ENCODE data around the gene MCAM.

Gene MCAM, protein sequence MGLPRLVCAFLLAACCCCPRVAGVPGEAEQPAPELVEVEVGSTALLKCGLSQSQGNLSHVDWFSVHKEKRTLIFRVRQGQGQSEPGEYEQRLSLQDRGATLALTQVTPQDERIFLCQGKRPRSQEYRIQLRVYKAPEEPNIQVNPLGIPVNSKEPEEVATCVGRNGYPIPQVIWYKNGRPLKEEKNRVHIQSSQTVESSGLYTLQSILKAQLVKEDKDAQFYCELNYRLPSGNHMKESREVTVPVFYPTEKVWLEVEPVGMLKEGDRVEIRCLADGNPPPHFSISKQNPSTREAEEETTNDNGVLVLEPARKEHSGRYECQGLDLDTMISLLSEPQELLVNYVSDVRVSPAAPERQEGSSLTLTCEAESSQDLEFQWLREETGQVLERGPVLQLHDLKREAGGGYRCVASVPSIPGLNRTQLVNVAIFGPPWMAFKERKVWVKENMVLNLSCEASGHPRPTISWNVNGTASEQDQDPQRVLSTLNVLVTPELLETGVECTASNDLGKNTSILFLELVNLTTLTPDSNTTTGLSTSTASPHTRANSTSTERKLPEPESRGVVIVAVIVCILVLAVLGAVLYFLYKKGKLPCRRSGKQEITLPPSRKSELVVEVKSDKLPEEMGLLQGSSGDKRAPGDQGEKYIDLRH

DNA sequence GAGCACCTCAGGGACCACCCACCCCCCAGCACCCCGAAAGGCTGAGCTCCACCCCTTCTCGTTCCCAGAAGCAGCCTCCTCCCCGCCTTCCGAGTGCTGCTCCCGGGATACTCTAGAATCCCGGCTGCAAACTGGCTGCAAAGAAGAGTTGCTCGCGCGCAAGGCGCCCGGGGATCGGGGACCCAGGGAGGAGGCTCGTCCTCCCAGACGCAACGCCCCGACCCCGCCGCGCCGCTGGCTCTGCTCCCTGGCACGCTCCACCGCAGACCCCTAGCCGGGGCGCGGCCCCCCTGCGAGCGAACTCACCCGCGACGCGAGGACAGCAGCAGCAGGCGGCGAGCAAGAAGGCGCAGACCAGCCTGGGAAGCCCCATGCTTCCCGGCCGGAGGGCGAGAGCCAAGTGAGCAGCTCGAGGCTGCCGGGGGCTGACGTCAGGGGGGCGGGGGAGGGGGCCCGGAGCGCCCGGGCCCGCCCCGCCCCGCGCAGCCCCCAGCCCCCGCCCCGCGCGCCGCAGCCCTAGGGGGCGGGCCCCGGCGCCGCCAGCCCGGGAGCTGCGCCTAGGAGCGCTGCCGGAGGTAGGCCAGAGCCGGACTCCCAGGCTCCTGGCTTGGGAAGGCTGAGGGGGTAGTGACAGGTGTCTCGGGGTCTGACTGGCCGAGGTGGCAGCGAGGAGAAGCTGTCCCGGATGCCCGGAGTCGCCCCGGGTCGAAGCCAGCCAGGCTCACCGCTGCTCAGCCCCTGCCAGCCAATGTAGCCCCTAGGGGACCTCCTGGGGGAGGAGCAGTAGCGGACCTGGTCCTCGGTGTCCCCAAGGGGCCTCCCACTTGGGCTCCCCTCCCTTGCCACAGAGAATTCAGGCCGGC lies at the start of gene MCAM:
MCAM (minus strand) TSS at position 402 of the 863 bp plus-strand sequence; CDS start at position 373, 29 bp downstream.
- DNase-seq, result no peak

DNA sequence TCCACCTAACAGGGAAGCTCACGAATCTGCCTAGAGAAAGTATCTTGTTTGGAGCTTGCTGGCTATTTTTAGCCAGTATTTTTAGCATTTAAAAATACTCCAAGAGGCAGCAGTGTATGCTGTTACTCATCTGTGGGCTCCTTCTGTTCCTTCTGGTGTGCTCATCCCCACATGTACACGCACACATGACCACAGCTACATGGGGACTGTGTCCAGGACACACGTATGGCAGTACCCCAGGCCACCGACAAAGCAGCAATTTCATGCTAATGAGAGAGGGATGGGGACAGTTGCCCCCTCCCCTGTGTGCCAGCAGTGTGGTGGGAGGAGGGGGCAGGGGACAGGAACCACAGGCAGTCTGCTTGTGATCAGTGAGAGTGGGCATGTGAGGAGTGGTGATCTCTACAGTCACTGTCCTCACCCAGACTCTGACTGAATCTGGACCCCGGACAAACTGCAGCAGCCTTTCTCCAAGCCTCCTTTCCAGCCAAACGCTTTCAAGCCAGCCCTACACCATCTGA lies 48.2 kb upstream of the MCAM start:
- no peak for DNase-seq

DNA sequence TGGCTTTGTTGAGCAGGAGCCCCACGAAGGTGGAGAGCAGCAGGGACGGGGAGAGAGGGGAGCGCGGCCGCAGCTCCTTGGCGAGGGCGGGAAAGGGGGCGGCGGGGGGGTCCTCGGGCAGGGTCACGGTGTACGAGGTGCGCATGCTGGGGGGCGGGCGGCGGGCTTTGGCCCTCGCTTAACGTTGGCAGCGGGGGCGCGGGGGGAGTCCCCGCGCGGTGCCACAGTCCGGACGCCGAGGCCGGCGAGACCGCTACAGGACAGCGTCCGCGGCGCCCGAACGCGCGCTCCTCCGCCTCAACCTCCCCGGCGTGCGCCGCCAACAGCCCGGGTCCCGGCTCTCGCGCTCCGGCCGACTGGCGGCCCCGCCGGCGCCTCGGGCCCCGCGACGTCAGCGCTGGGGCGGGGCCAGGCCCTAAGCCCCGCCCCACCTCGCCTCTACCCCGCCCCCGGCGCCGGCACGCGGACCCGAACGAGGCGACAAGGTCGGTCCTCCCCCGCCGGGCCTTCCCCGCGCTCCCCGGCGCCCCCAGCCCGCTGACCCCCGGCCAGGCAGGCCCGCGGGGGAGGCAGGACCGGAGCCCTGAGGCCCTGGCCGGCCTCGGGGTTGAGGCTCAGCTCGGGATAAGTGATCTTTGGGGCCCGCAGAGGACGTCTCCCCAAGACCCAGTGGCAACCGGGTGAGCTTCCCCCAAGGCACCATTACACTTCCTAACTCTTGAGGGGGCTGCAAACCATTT lies 47.1 kb upstream of the MCAM start:
- peak; percentile 60 for DNase-seq

DNA sequence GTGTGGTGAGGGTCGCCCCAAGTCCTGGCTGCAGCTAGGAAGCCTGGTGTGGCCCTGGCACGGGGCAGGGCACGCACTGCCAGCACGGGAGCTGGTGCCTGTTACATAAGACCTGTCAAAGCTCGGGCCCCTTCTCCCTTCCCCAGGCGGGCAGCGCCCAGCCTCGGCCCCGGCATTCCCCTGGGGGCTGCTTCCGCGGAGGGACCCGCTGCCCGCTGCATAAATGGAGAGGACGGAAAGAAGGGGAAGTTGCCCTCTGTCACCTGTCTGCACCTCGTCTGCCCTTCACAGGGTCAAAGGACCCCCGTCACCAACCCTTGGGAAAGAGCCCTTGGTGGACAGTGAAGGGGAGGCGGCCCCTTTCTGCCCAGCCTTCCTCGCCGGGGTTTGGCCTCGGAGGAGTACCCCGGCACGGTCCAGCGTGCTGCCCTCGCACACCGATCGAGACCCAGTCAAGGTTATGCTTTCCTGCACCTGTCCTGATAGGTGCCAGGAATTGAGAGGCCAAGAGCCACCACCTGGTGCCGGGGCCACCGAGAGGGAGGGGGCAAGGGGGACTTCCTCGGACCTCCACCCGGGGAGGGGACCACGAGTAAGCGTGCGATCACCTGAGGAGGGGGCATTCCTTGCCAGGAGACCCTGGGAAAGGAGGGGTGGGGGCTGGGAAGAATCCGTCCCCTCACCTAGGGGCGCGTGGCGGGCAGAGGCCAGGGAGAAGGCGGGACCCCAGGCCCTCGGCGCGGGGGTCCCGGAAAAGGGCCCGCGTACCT lies 46.3 kb upstream of the MCAM start:
- no peak for DNase-seq

DNA sequence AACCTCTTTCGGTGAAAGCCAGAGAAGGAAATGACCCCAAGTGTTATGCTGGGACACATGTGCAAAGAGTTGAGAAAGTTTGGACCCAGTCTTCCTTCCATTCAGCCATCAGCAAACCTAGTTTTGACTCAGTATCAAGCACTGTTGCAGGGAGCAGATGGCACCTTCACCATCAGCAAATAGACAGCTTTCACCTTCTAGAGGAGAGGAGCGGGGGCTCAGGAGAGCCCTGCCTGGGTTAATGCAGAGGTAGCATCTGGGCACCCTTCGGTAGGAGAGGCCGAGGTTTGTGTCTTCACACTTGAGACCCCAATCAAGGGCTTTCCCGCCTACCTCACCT lies 45.8 kb upstream of the MCAM start:
- no peak for DNase-seq

DNA sequence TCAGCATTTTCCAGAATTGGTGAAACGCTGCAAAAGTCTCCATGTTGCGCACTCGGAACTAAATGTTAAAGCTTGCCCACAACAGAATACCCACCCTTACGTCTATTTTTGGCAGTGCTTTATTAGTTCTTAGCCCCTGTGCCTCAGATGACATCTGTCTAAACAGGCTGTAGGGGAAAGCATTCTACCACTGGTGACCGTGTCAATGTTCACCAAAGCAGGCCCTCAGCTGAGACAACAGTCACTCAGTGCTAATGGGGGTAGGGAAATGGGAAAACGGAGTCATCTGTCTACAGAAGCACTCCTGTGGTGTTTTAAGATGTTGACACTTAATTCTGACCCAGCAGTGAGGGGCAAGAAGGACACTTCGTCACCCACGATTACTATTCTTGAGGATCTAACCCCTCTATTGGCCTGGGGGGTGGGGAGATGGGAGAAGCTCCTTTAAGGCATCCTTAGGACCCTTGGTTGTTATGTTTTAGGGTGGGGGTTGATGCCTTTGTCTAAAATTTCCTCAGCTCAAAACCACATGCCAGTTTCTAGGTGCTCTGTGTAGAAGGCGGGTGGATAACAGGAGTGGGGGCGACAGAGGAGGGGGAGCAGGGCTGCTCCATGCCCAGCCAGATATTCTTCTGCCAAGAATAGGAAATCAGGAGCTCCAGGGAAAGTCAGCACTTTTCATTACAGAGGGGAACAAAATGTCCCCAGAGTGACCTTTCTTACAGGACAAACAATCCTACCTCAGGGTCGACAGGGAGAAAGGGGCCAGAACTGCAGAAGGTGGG lies 45.2 kb upstream of the MCAM start:
- no peak for DNase-seq

DNA sequence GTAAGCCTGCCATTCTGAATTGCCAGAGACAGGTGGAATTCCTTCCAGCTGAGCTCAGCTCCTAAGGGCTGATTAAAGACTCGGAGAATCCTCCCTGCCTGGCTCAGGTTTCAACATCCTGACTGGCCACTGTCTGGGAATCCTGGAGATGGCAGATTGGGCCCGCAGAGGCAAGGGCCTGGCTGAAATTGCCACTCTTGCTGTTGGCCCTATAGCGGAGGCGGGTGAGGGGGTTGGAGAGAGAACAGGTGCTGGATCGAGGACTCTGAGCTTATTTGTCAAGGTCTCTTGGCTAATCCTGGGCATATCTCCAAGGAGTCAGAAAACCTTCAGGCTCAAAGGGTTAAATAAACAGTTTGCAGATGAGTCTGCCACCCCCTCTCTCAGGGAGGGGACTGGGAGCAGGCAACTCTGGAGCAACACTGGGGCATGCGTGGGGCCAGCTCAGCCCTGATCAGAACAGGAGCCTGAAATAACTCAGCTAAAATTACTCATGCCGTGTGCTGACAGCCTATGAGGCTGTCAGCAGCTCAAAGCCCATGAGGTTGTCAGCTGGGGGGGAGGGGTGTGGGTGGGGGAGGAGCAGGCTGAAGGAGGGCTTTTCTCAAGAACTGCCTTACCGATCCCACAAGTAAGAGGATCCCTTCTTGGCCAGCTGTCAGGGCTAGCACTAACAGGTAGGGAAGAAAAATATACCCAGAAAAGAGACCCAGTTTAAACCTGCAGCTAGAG lies 44.3 kb upstream of the MCAM start:
- DNase-seq, result peak; percentile 41

DNA sequence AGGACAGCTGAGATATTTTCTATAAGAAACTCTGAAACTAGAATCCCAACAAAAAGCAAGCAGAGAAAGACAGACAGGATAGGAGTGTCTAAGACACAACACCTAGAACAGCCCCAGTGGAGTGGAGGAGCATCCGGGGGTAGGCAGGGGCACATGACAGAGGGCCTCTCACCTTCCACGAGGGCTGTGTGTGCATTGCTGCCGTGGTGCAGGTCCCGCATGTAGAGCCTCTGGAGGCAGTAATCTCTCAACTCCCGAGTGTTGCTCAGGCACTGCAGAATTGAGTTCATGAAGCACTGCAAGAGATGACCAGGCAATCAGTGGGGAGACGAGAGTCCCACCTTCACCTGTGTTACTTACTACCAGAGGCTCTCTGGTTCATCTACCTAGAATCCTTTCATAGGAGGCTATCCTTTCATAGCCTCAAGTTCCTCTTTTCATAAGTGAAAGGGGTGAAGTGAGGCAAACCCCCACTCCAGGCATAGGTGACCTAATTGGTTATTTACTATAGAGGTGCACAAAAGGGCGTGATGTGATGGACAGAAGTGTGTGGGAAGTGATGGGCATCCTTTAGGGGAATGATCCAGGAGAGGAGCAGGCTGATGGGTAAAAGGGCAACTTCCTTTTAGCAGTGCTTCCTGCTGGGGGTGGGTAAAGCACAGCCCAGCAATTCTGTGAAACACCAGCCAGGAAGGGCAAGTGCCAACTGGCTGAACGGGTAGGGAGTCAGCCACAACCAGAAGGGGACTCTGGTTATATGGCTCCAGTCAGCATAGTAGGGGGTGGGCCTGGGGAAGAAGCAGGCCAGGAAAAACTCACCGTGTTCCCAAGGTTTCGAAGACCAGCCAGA lies 42.7 kb upstream of the MCAM start:
- DNase-seq, result no peak

DNA sequence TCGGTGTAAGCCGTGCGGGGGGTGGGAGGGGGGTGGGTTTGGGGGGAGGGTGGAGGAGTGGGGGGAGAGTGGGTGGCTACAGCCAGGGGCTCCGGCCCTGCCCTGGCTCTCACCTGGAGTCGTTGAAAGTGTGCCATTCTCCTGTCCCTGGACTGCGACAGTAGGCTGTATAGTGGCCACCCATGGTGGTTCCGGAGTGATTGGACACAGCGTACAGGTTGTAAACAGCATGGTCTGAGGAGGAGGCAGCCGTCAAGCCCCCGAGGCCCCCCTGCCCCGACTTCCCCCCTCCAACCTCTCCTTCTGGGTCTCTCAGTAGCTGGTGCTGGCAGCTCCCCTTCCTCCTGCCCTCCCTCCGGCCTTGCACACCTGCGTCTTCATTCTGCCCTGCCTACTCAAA lies 40.1 kb upstream of the MCAM start:
- no peak for DNase-seq

DNA sequence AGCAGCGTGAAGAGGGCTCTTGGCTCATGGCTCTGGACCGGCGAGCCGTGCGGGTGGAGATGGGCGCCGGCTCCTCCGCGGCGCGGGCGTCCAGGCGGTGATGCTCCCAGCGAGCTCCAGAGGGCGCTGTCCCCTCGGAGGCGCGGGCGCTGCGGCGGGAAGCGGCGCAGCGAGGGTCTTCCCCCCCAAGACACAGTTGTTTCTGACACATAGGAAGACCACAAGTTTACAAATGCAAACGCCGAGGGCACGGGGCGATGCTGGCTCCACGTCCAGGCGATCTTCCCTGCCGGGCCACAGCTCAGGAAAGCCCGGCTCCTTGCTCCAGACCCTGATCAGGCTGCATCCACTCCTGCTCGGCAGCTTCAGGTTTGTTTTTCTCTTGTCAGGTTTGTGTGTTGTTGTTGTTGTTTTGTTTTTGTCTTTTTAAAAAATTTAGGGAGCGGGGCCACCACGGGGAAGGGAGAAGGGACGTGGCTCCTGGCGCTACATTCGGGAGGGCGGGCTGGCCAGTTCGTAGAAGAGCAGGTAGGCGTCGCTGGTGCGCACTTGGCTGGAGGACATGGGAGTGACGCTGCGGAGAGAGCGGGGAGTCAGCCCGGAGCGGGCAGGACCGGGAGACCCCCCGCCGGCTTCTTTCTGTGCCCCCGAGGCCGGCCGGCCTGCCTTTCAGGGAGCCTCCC lies 39.6 kb upstream of the MCAM start:
- DNase-seq, result peak; percentile 75

DNA sequence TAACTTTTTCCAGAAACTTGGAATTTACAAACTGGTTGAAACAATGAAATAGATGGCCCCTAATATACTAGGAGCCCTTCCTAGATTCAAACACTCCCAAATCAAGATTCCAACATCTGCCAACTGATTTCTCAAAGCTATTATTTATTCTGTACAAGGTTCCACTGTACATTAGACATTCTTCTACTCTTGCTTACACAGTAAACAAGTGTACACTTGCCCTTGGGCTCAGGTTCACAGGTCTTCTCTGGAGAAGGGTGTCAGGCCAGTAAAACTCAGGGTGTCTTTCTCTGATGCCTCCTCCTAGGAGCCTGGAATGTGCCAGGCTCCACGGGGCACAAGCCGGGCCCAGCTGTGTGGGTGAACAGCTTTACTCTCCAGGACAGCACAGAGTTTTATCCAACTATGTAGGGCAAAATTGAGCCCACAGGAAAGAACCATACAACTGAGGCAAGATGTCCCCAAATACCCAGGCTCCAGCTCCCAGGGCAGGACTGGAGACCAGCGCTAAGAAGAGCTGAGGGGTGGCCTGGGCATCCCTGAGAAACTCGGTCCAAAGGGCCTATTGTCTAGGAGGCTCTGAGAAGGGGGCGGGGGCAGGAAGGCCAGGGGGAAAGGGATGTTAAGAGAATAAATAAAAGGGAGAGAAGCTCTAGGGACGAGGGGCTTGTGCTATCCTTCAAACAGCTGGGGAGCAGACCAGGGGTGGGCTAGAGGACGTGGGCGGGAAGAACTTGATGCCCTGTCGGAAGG lies 38.3 kb upstream of the MCAM start:
- DNase-seq, result no peak

DNA sequence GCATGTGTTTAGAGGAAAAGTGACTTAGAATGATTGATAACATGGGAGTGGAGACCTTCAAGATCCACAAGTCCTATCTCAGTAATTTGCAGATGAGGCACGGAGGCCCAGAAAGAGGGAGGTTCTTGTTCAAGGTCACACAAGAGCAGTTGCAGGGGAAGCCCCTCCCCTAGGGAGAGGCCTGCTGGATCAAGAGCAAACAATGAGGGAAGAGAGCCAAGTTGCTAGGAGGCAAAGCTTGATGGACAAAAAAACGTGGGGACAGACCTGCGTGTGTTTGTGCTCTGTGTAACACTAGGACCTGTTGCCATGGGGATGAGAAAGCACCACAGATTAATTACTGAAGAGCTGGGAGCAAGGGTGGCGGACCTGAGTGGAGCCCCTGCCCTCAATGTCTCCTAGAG lies 35.9 kb upstream of the MCAM start:
- no peak for DNase-seq

DNA sequence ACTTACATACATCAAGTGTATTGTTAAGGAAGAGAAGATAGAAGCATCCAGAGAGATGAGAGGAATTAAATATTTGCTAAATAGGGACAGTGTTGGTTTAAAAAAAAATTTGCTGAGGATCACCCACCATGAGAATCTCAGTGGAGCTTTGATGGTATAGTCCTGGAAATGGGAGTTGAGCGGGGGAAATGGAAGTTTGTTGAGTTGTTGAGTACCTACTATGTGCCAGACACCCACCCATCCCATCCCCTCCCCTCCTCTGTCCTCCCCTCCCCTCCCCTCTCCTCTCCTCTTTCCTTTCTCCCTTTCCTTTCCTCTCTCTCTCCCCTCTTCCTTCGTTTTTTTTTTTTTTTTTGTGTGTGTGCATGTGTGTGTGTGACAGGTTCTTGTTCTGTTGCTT lies 34.3 kb upstream of the MCAM start:
- no peak for DNase-seq

DNA sequence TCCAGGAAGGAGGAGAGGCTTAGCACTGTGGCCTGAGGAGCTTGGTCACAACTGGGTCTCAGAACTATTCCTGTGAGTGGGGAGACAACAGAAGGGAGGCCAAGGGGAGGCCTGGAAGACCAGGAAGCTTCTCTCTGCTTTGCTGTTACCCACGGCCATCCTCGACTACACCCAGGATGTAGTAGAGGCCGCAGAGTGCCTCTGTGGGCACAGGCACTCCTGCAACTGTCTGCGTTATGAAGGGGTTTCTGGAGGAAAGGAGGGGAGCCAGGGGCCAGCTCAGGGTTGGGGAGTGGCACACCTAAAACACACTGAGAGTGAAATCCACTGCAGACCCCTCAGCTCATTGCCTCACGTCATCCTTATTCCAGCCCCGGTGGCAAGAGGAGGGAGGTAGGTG lies 33.4 kb upstream of the MCAM start:
- no peak for DNase-seq

DNA sequence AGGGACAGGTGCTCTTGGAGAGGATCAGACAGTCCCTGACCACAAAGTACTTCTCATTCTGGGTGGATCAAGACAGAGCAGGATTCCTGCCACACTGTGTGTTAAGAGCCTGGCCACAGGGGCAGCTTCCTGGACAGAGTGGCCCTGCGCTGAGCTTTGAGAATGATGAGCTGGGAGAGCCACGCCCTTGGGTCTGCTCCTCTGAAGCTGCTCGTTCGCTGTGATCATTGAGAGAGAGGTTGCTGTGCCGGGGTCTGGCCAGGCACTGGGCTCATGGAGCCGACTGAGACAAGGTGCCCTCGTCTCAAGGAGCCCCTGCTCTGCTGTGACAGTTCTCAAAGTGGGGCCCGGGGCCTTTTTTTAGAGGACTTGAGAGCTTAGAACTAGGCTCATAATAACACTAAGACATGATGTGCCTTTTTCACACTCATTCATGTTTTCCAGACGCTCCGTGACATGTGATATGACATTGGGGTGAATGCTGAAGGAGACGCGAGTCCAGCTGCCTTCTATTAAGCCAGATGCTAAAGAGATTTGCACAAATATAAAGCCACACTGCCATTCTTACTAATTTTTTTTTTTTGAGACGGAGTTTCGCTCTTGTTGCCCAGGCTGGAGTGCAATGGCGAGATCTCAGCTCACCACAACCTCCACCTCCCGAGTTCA lies 31.1 kb upstream of the MCAM start:
- no peak for DNase-seq

DNA sequence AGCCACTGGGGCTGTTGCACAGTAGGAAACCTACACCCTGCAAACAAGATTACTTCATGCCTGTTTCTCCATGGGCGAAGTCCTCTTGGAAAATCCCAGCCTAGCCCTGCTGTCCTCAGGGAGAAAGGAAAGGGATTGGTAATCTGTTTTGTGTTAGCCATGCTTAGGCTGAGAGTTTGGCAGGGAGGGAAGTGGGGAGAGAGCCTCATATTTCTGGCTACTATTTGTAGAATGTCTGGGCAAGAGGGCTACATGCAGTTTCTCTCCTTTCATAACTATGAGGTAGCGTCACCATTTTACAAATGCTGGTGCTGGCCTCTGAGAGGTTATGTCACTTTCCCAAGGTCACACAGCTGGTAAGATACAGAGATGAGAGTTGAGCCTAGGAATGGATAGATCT lies 30.3 kb upstream of the MCAM start:
- DNase-seq, result no peak

DNA sequence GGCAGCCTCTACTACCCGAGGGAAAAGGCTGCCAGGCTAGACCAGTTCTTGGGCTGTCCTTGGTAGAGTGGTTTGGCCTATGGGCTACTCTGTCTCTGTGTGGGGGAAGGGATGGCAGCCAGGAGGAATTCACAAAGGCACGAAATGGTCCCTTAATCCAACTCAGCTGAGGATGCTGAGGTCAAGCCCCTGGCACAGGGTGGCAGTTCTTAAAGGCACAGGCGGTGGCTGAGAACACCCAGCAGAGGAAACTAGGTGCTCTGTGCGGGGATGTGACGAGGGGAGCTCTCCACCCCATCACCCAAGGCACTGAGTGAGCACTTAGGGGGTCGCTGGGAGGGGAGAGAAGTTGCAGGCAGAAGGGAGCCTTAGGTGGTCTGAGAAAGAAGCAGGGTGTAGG lies 29.7 kb upstream of the MCAM start, which contains the start of gene MFRP:
MFRP (minus strand) TSS at position 101 of the 400 bp plus-strand sequence. CDS start 192 bp downstream, outside the sequence.
- no peak for DNase-seq

Data from stimulated activated CD4-positive, alpha-beta T cell treated with anti-CD3 and anti-CD28 coated beads, Interleukin-4, amount 100 ng/mL, for 1 hour (primary cell).